Brain pericyte (primary cell): ENCODE data around the gene ENDOU.
"Not testable (repeated sequence)": the region's sequence is repeated elsewhere in the genome, so short reads cannot be mapped to it uniquely, and the experiment has no call there.

Source experiments
- DNase-seq: peaks from one replicate; pipeline ENCODE4 v3.0.0-alpha.2; 2012; ENCODE audit warnings: low read depth, low spot score

The ENDOU gene

DNA sequence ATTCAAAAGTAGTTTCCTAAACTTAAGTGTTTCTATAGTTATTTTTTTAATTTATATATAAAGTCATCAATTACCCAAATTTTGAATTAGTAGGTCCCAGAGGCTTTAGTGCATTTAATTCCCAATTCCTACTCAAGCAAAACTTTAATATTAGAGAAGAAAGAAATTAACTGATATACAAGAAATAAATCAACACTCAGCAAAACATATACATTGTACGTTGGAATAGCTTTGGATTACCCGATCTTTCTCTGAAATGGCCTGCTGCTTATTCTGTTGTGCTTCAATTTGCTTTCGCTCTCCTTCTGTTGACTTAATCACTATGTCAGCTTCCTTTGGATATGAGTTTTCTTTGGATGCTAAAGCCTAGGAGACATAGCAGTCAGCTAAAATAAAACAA, 37.7 kb downstream of the ENDOU start:
- no peak for DNase-seq

DNA sequence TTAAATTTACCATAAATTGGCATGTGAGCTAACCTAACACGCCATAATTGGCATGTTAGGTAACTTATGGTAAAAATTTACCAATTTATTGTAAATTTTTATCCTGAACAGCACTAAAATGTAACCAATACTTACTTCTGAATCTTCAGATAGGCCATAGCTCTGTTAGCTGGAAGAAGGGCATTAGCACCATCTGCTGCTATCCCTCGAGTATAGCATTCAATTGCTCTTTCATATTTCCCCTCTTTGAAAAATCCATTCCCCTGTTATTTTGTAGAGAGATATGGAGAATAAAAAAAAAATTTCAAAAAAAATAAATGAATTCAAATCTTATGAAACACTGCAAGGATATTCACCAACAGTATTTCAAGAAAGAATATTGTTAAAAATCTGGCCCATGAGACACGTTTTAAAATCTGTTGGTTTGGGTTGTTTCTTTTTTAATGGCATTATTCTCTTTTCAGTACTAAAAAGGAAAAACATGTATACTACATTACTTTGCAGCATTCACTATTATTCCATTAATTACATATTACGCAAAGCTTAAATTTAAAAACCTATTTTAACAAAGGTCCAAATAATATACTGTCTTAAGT, 38.5 kb downstream of the ENDOU start:
- no peak for DNase-seq

DNA sequence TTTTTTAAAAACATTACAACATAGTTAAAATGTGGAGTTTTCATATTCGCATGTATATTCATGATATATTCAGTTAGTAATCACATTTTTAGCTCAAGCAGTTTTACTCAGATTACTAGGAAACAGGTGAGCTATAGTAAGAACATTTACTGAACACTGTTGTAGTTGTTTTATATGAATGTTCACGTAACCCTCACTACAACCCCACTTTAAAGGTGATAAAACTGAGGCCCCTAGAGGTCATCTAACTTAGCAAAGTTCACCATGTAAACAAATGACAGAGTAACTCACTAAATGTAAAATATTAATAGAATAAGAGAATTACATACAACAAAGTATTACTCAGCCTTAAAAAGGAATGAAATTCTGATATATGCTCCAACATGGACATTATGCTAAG, 45.5 kb downstream of the ENDOU start:
- no peak for DNase-seq

- DNase-seq: no peak
Measured at GRCh38 chr12:47672068-47672467, 53.2 kb downstream of the ENDOU start.

GRCh38 chr12:47667935-47668334, 57.4 kb downstream of the ENDOU start:
- DNase-seq: not testable (repeated sequence)
